SK-N-MC (cell line): Measurements from ENCODE around the gene IL17RB.

Experiments used
- EZH2 ChIP-seq: fragments of 200-600 bp; sonication (generic); IDR thresholded peaks from one replicate; pipeline ENCODE4 v1.6.1; 2017; ENCODE audit warnings: antibody characterized with exemption
- FOXP2 ChIP-seq: optimal IDR thresholded peaks from 2 replicates; pipeline ENCODE3; 2011; ENCODE audit warnings: mild to moderate bottlenecking, moderate library complexity; ENCODE audit not compliant: insufficient read depth; ENCODE audit errors: extremely low read length, control extremely low read depth
- POLR2AphosphoS5 ChIP-seq: IDR thresholded peaks from 2 replicates; pipeline ENCODE4 v1.6.1; 2012; ENCODE audit warnings: mild to moderate bottlenecking, low read depth, low read length, borderline replicate concordance

GRCh38 chr3:53860196-53860595 lies 13.8 kb downstream of the IL17RB start:
- no peak for TF ChIP-seq POLR2AphosphoS5
- no peak for TF ChIP-seq EZH2
- no peak for TF ChIP-seq FOXP2
